Measurements from ENCODE around the gene PDZD4.

PDZD4 gene

DNA sequence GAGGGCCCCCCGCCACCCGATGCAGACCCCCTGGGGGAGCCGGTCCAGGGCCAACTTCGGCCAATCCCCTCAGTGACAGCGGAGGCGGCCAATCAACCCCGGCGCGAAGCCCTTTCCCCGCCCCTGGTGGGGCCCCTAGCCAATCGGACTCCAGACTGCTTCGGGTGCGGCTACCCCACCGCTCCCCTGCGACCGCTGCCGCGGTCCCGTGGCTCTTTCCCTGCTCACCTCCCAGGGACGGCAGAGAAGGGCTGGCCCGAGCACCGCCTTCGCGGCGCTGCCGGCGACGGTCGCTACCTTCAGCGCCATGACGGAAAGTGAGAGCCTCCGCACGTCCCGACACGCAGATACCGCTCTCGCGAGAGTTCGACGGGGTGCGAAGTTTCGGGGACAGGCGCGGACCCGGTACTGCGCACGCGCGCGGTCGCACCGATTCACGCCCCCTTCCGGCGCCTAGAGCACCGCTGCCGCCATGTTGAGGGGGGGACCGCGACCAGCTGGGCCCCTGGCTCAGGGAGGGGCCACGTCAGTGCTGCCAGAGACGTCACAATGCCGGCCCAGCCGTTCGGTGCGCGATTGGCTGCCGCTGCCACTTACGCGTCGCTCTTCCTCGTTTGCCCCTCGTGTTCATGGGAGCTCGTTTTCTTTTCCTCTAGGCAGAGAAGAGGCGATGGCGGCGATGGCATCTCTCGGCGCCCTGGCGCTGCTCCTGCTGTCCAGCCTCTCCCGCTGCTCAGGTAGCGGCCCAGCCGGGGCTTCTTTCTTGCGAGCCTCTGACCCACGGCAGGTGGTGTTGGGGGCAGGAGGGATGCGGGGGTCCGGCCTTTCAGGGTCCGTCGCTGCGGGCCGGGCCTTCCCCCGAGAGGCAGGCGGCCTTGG lies 36.1 kb downstream of the PDZD4 start, which contains the start of the genes IDH3G and SSR4:
TSS of gene IDH3G (minus strand) at position 358 of the 879 bp plus-strand sequence. CDS start at position 309, 49 bp downstream.
TSS of gene SSR4 (plus strand) at position 651 of the 879 bp plus-strand sequence. CDS start at position 671, 20 bp downstream.
- peak; percentile 68 for DNase-seq (ENCODE audit: low read depth, low spot score)
- peak within 1 kb of the TSS; percentile 80 for H3K27ac ChIP-seq

GRCh38 chrX:153793291-153793690 lies 37.1 kb downstream of the PDZD4 start:
- peak overlapping the region; percentile 80 for H3K27ac ChIP-seq
- no peak for DNase-seq (ENCODE audit: low read depth, low spot score)

DNA sequence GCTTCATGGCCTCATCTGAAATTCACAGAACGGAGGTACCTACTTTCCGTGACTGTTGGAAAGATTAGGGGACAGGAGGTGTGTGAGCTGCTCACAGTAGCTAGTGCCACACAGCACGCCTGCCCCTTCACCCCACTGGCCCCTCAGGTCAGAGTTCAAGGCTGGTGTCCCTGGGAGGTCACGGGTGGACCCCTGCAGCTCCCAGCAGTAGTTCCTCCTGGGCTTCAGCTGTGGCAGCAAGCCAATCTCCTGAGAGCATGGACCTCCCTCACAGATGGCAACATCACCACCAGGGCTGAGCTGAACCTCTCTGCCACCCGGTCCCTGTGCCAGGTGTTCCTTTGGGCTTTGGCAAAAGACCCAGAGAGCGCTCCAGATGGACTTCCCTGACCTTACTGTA lies 38.0 kb downstream of the PDZD4 start:
- H3K27ac ChIP-seq, result no peak overlapping the region

GRCh38 chrX:153791104-153791852 lies 39.1 kb downstream of the PDZD4 start:
- no peak overlapping the region for H3K27ac ChIP-seq
- no peak for DNase-seq (ENCODE audit: low read depth, low spot score)

More for the DNA sequence above, 38.0 kb downstream of the PDZD4 start:
- DNase-seq (ENCODE audit: low read depth, low spot score), result no peak

DNA sequence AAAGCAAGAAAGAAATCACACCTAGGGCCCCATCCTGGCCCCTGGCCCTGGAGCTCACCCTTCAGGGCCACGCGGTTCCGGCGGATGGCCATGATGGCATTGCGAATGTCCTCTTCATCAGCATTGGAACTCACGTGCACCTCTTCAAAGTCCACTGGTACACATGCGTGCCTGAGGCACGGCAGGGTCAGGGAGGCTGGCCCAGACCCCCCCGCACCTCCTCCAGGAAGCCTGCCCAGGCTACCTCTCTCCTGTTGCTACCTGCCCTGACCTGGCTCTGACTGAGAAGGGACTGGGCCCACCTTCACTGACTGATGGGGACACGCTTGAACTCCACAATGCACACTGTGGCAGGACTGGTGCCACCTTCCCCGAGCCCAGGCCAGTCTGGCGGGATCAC lies 40.7 kb downstream of the PDZD4 start:
- H3K27ac ChIP-seq, result no peak overlapping the region
- no peak for DNase-seq (ENCODE audit: low read depth, low spot score)

- H3K27ac ChIP-seq, result no peak overlapping the region
- DNase-seq (ENCODE audit: low read depth, low spot score), result no peak
Measured at GRCh38 chrX:153786669-153787068, 43.7 kb downstream of the PDZD4 start.

DNA sequence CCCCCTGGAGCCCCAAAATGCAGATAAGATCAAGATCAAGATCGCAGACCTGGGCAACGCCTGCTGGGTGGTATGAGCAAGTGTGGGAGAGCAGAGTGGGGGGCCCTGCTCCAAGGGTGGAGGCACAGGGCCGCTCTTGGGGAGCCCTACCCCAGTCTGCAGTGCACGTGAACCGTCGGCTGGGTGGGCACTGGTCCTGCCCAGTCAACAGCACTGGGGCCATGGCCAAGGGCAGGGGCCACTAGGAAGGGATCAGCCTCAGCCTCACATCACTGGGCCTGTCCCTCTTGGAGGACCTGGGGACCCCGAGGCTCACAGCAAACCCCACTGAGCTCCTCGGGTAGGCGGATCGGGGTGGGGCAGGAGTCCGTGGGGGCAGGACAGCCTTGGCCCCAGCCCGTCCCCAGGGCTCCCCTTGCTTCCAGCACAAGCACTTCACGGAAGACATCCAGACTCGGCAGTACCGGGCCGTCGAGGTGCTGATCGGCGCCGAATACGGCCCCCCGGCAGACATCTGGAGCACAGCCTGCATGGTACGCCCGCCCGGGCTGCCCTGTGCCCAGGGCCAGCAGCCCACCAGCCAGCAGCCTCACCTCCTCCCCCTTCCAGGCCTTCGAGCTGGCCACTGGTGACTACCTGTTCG lies 45.9 kb downstream of the PDZD4 start:
- no peak overlapping the region for H3K27ac ChIP-seq
- no peak for DNase-seq (ENCODE audit: low read depth, low spot score)

DNA sequence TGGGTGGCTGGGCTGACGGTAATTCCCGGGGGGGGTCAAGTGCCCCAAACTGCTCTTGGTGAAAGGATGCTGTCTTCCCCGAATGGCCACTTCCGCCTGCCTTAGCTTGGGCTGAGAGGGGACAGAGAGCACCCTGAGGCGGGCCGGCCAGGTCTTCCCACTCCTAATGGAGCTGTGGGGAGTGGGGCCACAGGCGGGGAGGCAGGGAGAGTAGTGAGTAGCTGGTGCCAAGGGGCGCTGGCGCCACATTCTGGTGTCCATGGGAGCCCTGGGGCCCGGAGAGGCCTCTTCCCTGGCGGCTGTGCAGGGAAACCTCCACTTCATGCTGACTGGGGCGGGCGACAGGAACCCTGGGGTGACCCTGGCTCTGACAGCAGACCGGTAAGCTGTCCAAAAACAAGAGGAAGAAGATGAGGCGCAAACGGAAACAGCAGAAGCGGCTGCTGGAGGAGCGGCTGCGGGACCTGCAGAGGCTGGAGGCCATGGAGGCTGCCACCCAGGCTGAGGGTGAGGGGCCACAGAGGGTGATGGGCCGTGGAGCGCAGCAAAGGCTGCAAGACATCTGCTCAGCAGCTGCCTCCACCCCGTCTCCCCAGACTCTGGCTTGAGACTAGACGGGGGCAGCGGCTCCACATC lies 46.8 kb downstream of the PDZD4 start:
- no peak for DNase-seq (ENCODE audit: low read depth, low spot score)
- no peak overlapping the region for H3K27ac ChIP-seq

- H3K27ac ChIP-seq, result no peak overlapping the region
- no peak for DNase-seq (ENCODE audit: low read depth, low spot score)
Measured at GRCh38 chrX:153782871-153783270, 47.5 kb downstream of the PDZD4 start.

- no peak overlapping the region for H3K27ac ChIP-seq
- no peak for DNase-seq (ENCODE audit: low read depth, low spot score)
Measured at GRCh38 chrX:153782313-153782712, 48.0 kb downstream of the PDZD4 start.

GRCh38 chrX:153781428-153782047 lies 48.8 kb downstream of the PDZD4 start:
- no peak for DNase-seq (ENCODE audit: low read depth, low spot score)
- H3K27ac ChIP-seq, result no peak overlapping the region

GRCh38 chrX:153780678-153781427 lies 49.5 kb downstream of the PDZD4 start, which contains the start of gene SRPK3:
Gene SRPK3 (plus strand): TSS chrX:153781041. CDS start chrX:153781087, 46 bp downstream.
- H3K27ac ChIP-seq, result no peak within 1 kb of the TSS
- DNase-seq (ENCODE audit: low read depth, low spot score), result no peak

- no peak overlapping the region for H3K27ac ChIP-seq
- DNase-seq (ENCODE audit: low read depth, low spot score), result no peak
Measured at GRCh38 chrX:153779891-153780677, 50.3 kb downstream of the PDZD4 start.

DNA sequence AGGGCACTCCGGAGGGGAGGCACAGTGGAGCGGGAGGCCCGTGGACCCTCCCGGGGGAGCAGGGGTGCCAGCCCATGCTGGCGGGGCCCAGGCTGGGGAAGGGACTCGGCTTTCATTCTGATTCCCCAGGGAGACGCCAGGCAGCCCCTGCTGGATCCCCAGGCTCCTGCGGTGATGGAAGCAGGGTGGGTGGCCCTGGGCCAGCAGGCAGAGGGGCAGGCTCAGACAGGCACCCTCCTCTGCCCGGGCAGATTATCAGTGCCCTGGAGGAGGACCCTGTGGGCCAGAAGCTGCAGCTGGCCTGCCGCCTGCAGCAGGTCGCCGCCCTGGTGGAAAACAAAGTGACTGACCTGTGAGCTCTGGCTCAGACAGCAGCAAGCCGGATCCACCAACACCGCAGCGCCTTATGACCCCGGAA lies 51.7 kb downstream of the PDZD4 start:
- no peak for DNase-seq (ENCODE audit: low read depth, low spot score)
- H3K27ac ChIP-seq, result no peak overlapping the region

GRCh38 chrX:153778181-153778580 lies 52.2 kb downstream of the PDZD4 start:
- no peak overlapping the region for H3K27ac ChIP-seq
- no peak for DNase-seq (ENCODE audit: low read depth, low spot score)

DNA sequence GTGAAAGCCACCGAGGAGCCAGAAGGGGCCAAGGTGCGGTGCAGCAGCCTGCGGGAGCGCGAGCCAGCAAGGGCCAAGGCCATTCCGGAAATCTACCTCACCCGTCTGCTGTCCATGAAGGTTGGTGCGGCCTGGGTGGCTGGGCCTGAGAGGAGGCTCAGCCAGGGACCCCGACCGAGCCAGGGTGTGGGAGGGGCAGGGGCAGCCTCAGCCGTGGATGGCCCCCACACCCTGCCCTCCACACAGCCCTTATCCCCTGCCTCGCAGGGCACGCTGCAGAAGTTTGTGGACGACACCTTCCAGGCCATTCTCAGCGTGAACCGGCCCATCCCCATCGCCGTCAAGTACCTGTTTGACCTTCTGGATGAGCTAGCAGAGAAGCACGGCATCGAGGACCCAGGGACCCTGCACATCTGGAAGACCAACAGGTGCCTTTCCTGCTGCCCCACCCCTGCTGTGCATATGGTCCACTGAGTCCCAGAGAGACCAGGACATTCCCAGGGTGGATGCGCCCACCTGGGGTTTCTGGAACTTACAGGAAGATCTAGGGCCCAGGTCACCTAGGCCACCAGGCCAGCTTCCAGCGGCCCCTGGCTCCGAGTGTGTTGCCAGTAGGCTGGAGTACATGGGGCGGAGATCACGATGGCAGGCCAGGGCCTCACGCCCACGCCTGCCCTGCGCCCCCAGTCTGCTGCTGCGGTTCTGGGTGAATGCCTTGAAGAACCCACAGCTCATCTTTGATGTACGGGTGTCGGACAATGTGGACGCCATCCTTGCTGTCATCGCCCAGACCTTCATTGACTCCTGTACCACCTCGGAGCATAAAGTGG lies 52.9 kb downstream of the PDZD4 start:
- H3K27ac ChIP-seq, result no peak overlapping the region
- DNase-seq (ENCODE audit: low read depth, low spot score), result no peak

DNA sequence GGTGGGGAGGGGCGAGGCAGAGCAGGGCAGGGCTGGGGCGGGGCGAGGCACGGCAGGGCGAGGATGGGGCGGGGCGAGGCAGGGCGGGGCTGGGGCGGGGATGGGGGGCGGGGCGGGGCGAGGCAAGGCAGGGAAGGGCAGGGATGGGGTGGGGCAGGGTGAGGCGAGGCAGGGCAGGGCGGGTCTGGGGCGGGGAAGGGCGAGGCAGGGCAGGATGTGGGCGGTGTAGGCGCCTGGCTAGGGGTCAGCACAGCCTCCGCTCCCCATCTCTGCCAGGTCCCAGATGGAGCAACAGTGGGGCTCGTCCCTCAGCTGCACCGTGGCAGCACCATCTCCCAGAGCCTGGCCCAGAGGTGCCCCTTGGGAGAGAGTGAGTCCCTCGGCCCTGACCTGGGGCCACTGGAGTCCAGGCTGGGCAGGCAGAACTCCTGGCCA lies 53.7 kb downstream of the PDZD4 start:
- no peak for DNase-seq (ENCODE audit: low read depth, low spot score)
- H3K27ac ChIP-seq, result no peak overlapping the region
